SU-DHL-6 (cell line): ENCODE data around the gene SLC22A9.

Experiments
- CTCF ChIP-seq: fragments of 200-600 bp; sonication (generic); IDR thresholded peaks from one replicate; pipeline ENCODE4 v1.5.1; 2017; ENCODE audit warnings: antibody characterized with exemption, mild to moderate bottlenecking, low read length, moderate library complexity; ENCODE audit not compliant: insufficient read depth, poor library complexity, severe bottlenecking
- EZH2phosphoT487 ChIP-seq: fragments of 200-600 bp; sonication (generic), shearing (Covaris generic); conservative IDR thresholded peaks from 2 replicates; pipeline ENCODE4 v1.6.1; 2018; ENCODE audit warnings: mild to moderate bottlenecking, antibody characterized with exemption, low read length, moderate library complexity, mixed read lengths

- TF ChIP-seq CTCF (no peak), EZH2phosphoT487 (no peak)
Measured at GRCh38 chr11:63445720-63446119, 76.1 kb downstream of the SLC22A9 start.
